B cell (primary cell): ENCODE measurements around the gene CEND1. TPM values are rescaled to one million over a fixed set of nuclear protein-coding genes. Genes with fewer than 3 reads are reported as not detected.

Experiments used
- ATAC-seq: fragments of 200-7000 bp; cut with Tn5 transposase; one replicate; pipeline ENCODE4 v1.10.0; 2021; ENCODE audit warnings: low read depth, mild to moderate bottlenecking, moderate number of reproducible peaks, moderate library complexity
- CTCF ChIA-PET: fragments of 350-600 bp; sonication (Branson Sonifier 250); formaldehyde crosslinking; loops from one replicate; lab custom pipeline; 2021; ENCODE audit warnings: antibody characterized with exemption, inconsistent platforms; lab: Charles Lee
- POLR2A ChIA-PET: fragments of 350-600 bp; sonication (Branson Sonifier 250); formaldehyde crosslinking; loops from one replicate; lab custom pipeline; 2021; ENCODE audit warnings: antibody characterized with exemption; lab: Charles Lee
- DNase-seq: peaks from one replicate; pipeline ENCODE4 v3.0.0; 2013
- H2AFZ ChIP-seq: 2 replicates; pipeline ENCODE4 v1.6.1; 2012; ENCODE audit warnings: mild to moderate bottlenecking, low read depth, low read length; ENCODE audit not compliant: insufficient read depth, poor library complexity, severe bottlenecking
- H3K27ac ChIP-seq, 2 donors: 1 replicate in 1 of 2; 2 replicates in 1 of 2; pipeline ENCODE4 v1.5.1; 2012 to 2013; ENCODE audit warnings: low read length in 2 of 2, mild to moderate bottlenecking in 2 of 2, moderate library complexity in 1 of 2
- H3K27me3 ChIP-seq, 4 experiments: fragments of 200-600 bp in 1 of 4; sonication (generic) in 1 of 4; replicated peaks in 1 of 4; 1 replicate in 2 of 4; 2 replicates in 2 of 4; pipeline versions ENCODE4 v1.6.1 to v1.7.0; 2013 to 2016; ENCODE audit warnings: low read length in 3 of 4, mild to moderate bottlenecking in 2 of 4, mixed read lengths in 1 of 4, moderate library complexity in 1 of 4; ENCODE audit not compliant: insufficient read depth in 4 of 4, control insufficient read depth in 3 of 4; ENCODE audit errors: control extremely low read depth in 1 of 4
- H3K36me3 ChIP-seq, 2 experiments: replicated peaks in 1 of 2; 1 replicate in 1 of 2; 2 replicates in 1 of 2; pipeline versions ENCODE4 v1.6.1 to v1.7.1; 2013; ENCODE audit warnings: low read length in 1 of 2; ENCODE audit not compliant: insufficient read depth in 2 of 2, control insufficient read depth in 1 of 2; ENCODE audit errors: control extremely low read depth in 1 of 2, extremely low read depth in 1 of 2
- H3K4me1 ChIP-seq, 2 donors: fragments of 200-600 bp in 1 of 2; sonication (generic) in 1 of 2; 1 replicate in 1 of 2; 2 replicates in 1 of 2; pipeline versions ENCODE4 v1.5.1 to v1.6.1; 2013 to 2017; ENCODE audit warnings: low read length in 2 of 2; ENCODE audit not compliant: control insufficient read depth in 2 of 2, insufficient read depth in 2 of 2
- H3K4me2 ChIP-seq: replicated peaks from 2 replicates; pipeline ENCODE3; 2012; ENCODE audit warnings: mild to moderate bottlenecking, low read depth, low read length; ENCODE audit not compliant: poor library complexity, severe bottlenecking
- H3K4me3 ChIP-seq, 5 experiments: fragments of 200-600 bp in 1 of 5; sonication (generic) in 1 of 5; 1 replicate in 3 of 5; 2 replicates in 2 of 5; pipeline versions ENCODE4 v1.5.1 to v1.7.0; 2011 to 2016; ENCODE audit warnings: low read length in 4 of 5, mild to moderate bottlenecking in 4 of 5, low read depth in 2 of 5, control low read depth in 1 of 5, moderate library complexity in 1 of 5; ENCODE audit not compliant: insufficient read depth in 1 of 5; ENCODE audit errors: control extremely low read depth in 1 of 5, extremely low read depth in 1 of 5
- H3K79me2 ChIP-seq: fragments of 200-600 bp; sonication (generic); one replicate; pipeline ENCODE4 v1.6.0; 2016; ENCODE audit warnings: low read length; ENCODE audit not compliant: control insufficient read depth, insufficient read depth
- H3K9ac ChIP-seq: fragments of 200-600 bp; sonication (generic); 2 replicates; pipeline ENCODE4 v1.6.1; 2017; ENCODE audit warnings: mild to moderate bottlenecking, low read length, moderate library complexity
- H3K9me3 ChIP-seq, 3 donors: one replicate each; pipeline versions ENCODE4 v1.6.1 to v1.7.1; 2013; ENCODE audit warnings: low read length in 2 of 3; ENCODE audit not compliant: control insufficient read depth in 2 of 3, insufficient read depth in 1 of 3; ENCODE audit errors: control extremely low read depth in 1 of 3
- H4K20me1 ChIP-seq: 2 replicates; pipeline ENCODE4 v1.6.0; 2012; ENCODE audit warnings: mild to moderate bottlenecking, low read length; ENCODE audit not compliant: insufficient read depth, control insufficient read depth, poor library complexity, severe bottlenecking
- H3K27ac Mint-ChIP-seq: one replicate; pipeline ENCODE4 v1.8.0; 2021; ENCODE audit warnings: mixed read lengths
- H3K27me3 Mint-ChIP-seq: one replicate; pipeline ENCODE4 v1.8.0; 2021; ENCODE audit warnings: mixed read lengths
- H3K4me1 Mint-ChIP-seq: one replicate; pipeline ENCODE4 v1.8.0; 2021; ENCODE audit warnings: mixed read lengths
- H3K4me3 Mint-ChIP-seq: one replicate; pipeline ENCODE4 v1.8.0; 2021; ENCODE audit warnings: mixed read lengths
- H3K9me3 Mint-ChIP-seq: one replicate; pipeline ENCODE4 v1.8.0; 2022; ENCODE audit warnings: mixed read lengths; ENCODE audit not compliant: insufficient read depth
- EZH2 ChIP-seq: IDR thresholded peaks from 2 replicates; pipeline ENCODE4 v1.6.1; 2012; ENCODE audit warnings: borderline replicate concordance, low read depth, mild to moderate bottlenecking, moderate library complexity, low read length; ENCODE audit not compliant: insufficient read depth, poor library complexity, severe bottlenecking
- WGBS: methylation state at CpG from one replicate; pipeline ENCODE4 v1.1.5; 2013; ENCODE audit warnings: missing lambda C conversion rate; ENCODE audit not compliant: insufficient coverage; 5-methylcytosine and 5-hydroxymethylcytosine counted together
- intact Hi-C: fragments of 100-400 bp; cut with micrococcal nuclease; formaldehyde crosslinking; loops from one replicate; pipeline ENCODE4 v1.10.0; 2022
- polyA plus RNA-seq: library from polyadenylated mRNA; depleted of rRNA; stranded (reverse); fragments of >200 nt; gene quantifications from 2 replicates; pipeline ENCODE4 v1.2.3, GENCODE V29; 2012
- total RNA-seq, 2 donors: library from RNA; stranded (reverse); fragments of 120-200 nt in 1 of 2; gene quantifications; 1 replicate in 1 of 2; 2 replicates in 1 of 2; pipeline versions ENCODE4 v1.2.3 to v1.2.4, GENCODE V29; 2013 to 2022
- TF ChIP-seq, protein P1 (sequence below): fragments of 200-600 bp; IDR thresholded peaks from one replicate; pipeline ENCODE4 v1.8.0; 2022; ENCODE audit warnings: antibody characterized with exemption, mild to moderate bottlenecking

CEND1 gene
- total and polyA plus RNA-seq, 2 donors (not counting 1 experiment from before 2014, with no cell fraction given), result 0.13 to 0.39 TPM

DNA sequence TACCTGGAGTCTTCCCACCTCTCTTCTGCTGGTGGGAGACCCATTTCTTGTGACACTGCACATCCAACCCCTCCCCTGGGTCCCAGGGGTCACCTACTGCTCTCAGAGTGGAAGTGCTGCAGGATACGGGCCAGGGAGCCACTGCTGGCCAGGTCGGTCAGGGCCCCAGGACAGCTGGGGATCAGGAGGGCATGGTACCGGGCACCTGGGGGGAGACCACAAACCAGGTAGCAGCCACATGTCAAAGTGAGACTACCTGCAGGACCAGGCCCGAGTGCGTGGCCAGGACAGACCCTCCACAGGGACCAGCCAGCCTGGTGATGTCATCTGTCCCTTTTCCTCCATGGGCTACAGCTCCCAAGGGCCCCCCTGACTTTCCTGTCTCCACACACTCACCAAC is 16.5 kb downstream of the CEND1 start:
- H3K4me3 ChIP-seq, result no peak overlapping the region
- ChIA-PET CTCF (no interaction called here), POLR2A (no interaction called here)
- Mint-ChIP-seq H3K27me3 (no peaks in the 10 kb centered on the region), H3K9me3 (no peaks in the 10 kb centered on the region), H3K4me3 (no peak overlapping the region), H3K27ac (no peak overlapping the region), H3K4me1 (peaks cover 11% of the 10 kb centered on the region)
- H3K4me1 ChIP-seq, result peaks cover 12 to 22% of the 10 kb centered on the region in 2 donors
- no peak overlapping the region for H3K9ac ChIP-seq
- H4K20me1 ChIP-seq, result peaks cover 46% of the 10 kb centered on the region
- H3K4me2 ChIP-seq, result no peak overlapping the region
- TF ChIP-seq EZH2, result no peak
- TF ChIP-seq, protein P1, sequence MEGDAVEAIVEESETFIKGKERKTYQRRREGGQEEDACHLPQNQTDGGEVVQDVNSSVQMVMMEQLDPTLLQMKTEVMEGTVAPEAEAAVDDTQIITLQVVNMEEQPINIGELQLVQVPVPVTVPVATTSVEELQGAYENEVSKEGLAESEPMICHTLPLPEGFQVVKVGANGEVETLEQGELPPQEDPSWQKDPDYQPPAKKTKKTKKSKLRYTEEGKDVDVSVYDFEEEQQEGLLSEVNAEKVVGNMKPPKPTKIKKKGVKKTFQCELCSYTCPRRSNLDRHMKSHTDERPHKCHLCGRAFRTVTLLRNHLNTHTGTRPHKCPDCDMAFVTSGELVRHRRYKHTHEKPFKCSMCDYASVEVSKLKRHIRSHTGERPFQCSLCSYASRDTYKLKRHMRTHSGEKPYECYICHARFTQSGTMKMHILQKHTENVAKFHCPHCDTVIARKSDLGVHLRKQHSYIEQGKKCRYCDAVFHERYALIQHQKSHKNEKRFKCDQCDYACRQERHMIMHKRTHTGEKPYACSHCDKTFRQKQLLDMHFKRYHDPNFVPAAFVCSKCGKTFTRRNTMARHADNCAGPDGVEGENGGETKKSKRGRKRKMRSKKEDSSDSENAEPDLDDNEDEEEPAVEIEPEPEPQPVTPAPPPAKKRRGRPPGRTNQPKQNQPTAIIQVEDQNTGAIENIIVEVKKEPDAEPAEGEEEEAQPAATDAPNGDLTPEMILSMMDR, result no peak
- H3K27me3 ChIP-seq, result no peaks in the 10 kb centered on the region
- no peak for ATAC-seq
- DNase-seq, result no peak
- H3K36me3 ChIP-seq, result peaks cover 0 to 26% of the 10 kb centered on the region in 2 experiments
- H3K79me2 ChIP-seq, result peaks cover 57% of the 10 kb centered on the region
- no peak overlapping the region for H2AFZ ChIP-seq
- no peaks in the 10 kb centered on the region for H3K9me3 ChIP-seq
- intact Hi-C loops, result no loop called here
- H3K27ac ChIP-seq, result no peak overlapping the region
- WGBS, result 96% methylated on average over 5 of the region's 5 CpGs

DNA sequence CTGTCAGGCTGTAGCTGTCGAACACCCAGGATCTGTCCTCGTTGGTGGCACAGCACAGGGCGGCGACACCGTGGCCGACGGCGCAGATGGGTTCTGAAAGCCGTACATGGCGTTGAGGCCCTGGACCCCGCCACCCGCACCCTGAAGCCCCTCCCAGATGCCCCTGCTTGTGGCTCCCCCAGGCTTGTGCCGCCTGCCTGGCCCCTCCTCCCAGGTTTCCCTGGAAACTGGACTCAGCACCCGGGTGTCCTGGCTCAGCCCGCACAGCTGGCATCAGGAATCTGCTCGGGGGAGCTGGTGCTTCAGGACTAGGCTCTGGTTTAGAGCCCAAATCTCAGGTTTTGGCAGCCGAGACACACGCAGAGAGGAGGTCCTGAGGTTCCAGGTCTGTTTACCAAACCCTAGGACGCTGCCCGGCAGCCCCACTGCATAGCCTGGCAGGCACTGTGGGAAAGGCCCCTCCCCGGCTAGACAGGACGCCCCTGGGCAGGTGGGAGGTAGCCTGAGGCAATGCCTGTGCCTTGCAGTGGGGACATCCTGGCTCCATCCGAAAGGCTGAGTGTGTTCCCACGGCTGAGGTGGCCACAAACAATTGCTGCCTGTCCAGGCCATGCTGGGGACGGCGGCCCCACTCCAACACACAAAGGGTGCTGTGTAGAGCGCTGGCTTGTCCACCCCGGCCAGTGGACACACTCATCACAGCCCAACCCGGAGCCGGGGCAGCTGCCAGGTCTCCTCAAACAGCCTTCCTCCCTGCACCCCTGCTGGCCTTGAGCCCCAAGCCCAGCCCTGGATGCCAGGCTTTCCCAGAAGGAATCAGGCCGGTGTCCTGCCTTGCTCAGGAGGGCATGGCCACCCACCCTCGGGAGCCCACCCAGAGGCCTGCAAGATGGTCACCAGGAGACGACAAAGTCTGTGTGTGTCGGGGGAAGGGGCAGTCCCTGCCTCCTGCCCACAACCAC is 17.2 kb downstream of the CEND1 start:
- intact Hi-C loops, result no loop called here
- H3K4me3 ChIP-seq, result no peak overlapping the region
- no peaks in the 10 kb centered on the region for H3K9me3 ChIP-seq
- CTCF ChIA-PET, result no interaction called here
- no peak for TF ChIP-seq EZH2
- TF ChIP-seq, protein P1, result no peak
- no peak overlapping the region for H3K9ac ChIP-seq
- Mint-ChIP-seq H3K27me3 (no peaks in the 10 kb centered on the region), H3K9me3 (no peaks in the 10 kb centered on the region), H3K27ac (no peak overlapping the region), H3K4me1 (peaks cover 11% of the 10 kb centered on the region), H3K4me3 (no peak overlapping the region)
- no peak overlapping the region for H2AFZ ChIP-seq
- ATAC-seq (no peak), DNase-seq (peak; percentile 14)
- H3K79me2 ChIP-seq, result peaks cover 49% of the 10 kb centered on the region
- peaks cover 7 to 16% of the 10 kb centered on the region in 2 donors for H3K4me1 ChIP-seq
- peaks cover 42% of the 10 kb centered on the region for H4K20me1 ChIP-seq
- 95% methylated on average over 33 of the region's 34 CpGs for WGBS
- H3K27ac ChIP-seq, result no peak overlapping the region
- H3K4me2 ChIP-seq, result no peak overlapping the region
- H3K27me3 ChIP-seq, result no peaks in the 10 kb centered on the region
- POLR2A ChIA-PET, result no interaction called here
- H3K36me3 ChIP-seq, result peaks cover 0 to 26% of the 10 kb centered on the region in 2 experiments
